Endothelial cell of umbilical vein (primary cell): ENCODE measurements around the gene GGA1. TPM values are rescaled to one million over a fixed set of nuclear protein-coding genes. Genes with fewer than 3 reads are reported as not detected.

Experiments used
- BruUV-seq: library from RNA; stranded (reverse); fragments of 400-500 nt; replicated peaks from 2 replicates; lab custom pipeline; 2021; lab: Mats Ljungman, UMichigan
- CTCF ChIA-PET: fragments of 300-600, 350-600 bp; sonication (Branson Sonifier 250); formaldehyde crosslinking; loops from one replicate; lab custom pipeline; 2021; ENCODE audit warnings: antibody characterized with exemption, inconsistent platforms; lab: Charles Lee
- POLR2A ChIA-PET: fragments of 300-600, 350-600 bp; sonication (Branson Sonifier 250); formaldehyde crosslinking; loops from one replicate; lab custom pipeline; 2021; ENCODE audit warnings: antibody characterized with exemption, inconsistent platforms; lab: Charles Lee
- DNase-seq: peaks from one replicate; pipeline ENCODE4 v3.0.0-alpha.2; 2011; ENCODE audit warnings: low read depth, low spot score
- FAIRE-seq: peaks from 2 replicates; lab custom pipeline; 2011; peaks lifted over from hg19 to GRCh38; lab: Jason Lieb, UNC
- H2AFZ ChIP-seq: 2 replicates; pipeline ENCODE4 v1.6.0; 2012; ENCODE audit warnings: low read depth, low read length, control low read depth, inconsistent platforms
- H3K27ac ChIP-seq: 2 replicates; pipeline ENCODE4 v1.5.1; 2011; ENCODE audit warnings: low read depth, mild to moderate bottlenecking, control low read depth, low read length, moderate library complexity; ENCODE audit not compliant: insufficient read depth
- H3K27me3 ChIP-seq, 2 experiments: 2 replicates each; pipeline versions ENCODE4 v1.6.0 to v1.6.1; 2011; ENCODE audit warnings: low read length in 2 of 2, mixed read lengths in 1 of 2; ENCODE audit not compliant: control insufficient read depth in 2 of 2, insufficient read depth in 2 of 2
- H3K36me3 ChIP-seq, 2 experiments: 2 replicates in 1 of 2; 3 replicates in 1 of 2; pipeline ENCODE4 v1.5.1; 2011; ENCODE audit warnings: low read length in 2 of 2, mild to moderate bottlenecking in 1 of 2, moderate library complexity in 1 of 2; ENCODE audit not compliant: control insufficient read depth in 2 of 2, insufficient read depth in 2 of 2; ENCODE audit errors: extremely low read depth in 1 of 2
- H3K4me1 ChIP-seq: 3 replicates; pipeline ENCODE4 v1.5.1; 2011; ENCODE audit warnings: mild to moderate bottlenecking, low read length; ENCODE audit not compliant: control insufficient read depth, insufficient read depth; ENCODE audit errors: extremely low read depth
- H3K4me2 ChIP-seq: 2 replicates; pipeline ENCODE4 v1.6.1; 2011; ENCODE audit warnings: low read length, control low read depth, mixed read lengths; ENCODE audit not compliant: insufficient read depth
- H3K4me3 ChIP-seq, 3 experiments: fragments of 200-600 bp in 1 of 3; sonication (generic), shearing (Covaris generic) in 1 of 3; replicated peaks in 1 of 3; 2 replicates each; pipeline ENCODE4 v1.5.1; 2011 to 2016; ENCODE audit warnings: control low read depth in 3 of 3, low read length in 3 of 3, mild to moderate bottlenecking in 2 of 3, inconsistent platforms in 1 of 3, low read depth in 1 of 3, moderate library complexity in 1 of 3; ENCODE audit not compliant: insufficient read depth in 1 of 3
- H3K79me2 ChIP-seq: 2 replicates; pipeline ENCODE4 v1.6.0; 2012; ENCODE audit warnings: low read length, inconsistent platforms; ENCODE audit not compliant: control insufficient read depth, insufficient read depth
- H3K9ac ChIP-seq: replicated peaks from 2 replicates; pipeline ENCODE3; 2011; ENCODE audit warnings: low read length, control low read depth; ENCODE audit not compliant: insufficient read depth; ENCODE audit errors: extremely low read depth
- H3K9me1 ChIP-seq: replicated peaks from 3 replicates; pipeline ENCODE4 v1.6.0; 2011; ENCODE audit warnings: mild to moderate bottlenecking, low read length; ENCODE audit not compliant: control insufficient read depth, insufficient read depth; ENCODE audit errors: extremely low read depth
- H3K9me3 ChIP-seq: replicated peaks from 2 replicates; pipeline ENCODE4 v1.5.1; 2012; ENCODE audit warnings: low read length, inconsistent platforms; ENCODE audit not compliant: control insufficient read depth, insufficient read depth
- H4K20me1 ChIP-seq: replicated peaks from 2 replicates; pipeline ENCODE3; 2011; ENCODE audit warnings: mild to moderate bottlenecking, low read length; ENCODE audit not compliant: control insufficient read depth, insufficient read depth; ENCODE audit errors: extremely low read depth
- MYC ChIP-seq: IDR thresholded peaks from one replicate; pipeline ENCODE4 v1.6.1; 2011; ENCODE audit warnings: mild to moderate bottlenecking, low read depth, low read length
- POLR2A ChIP-seq: IDR thresholded peaks from 2 replicates; pipeline ENCODE4 v1.6.1; 2012; ENCODE audit warnings: low read depth, mild to moderate bottlenecking, control low read depth, low read length
- POLR2AphosphoS5 ChIP-seq: IDR thresholded peaks from 2 replicates; pipeline ENCODE4 v1.6.1; 2012; ENCODE audit warnings: low read depth, mild to moderate bottlenecking, control low read depth, low read length, moderate library complexity; ENCODE audit not compliant: insufficient read depth
- dilution Hi-C: fragments of 300-500 bp; cut with MboI; formaldehyde crosslinking; loops from one replicate; pipeline ENCODE4 v1.15.0; 2019; ENCODE audit warnings: low sequenced_read_pairs; ENCODE audit not compliant: extremely low pct_ligation_motif_present
- intact Hi-C: fragments of 100-400 bp; cut with micrococcal nuclease; formaldehyde crosslinking; loops from one replicate; pipeline ENCODE4 v1.10.0; 2022
- polyA plus RNA-seq, 4 experiments: library from polyadenylated mRNA; depleted of rRNA in 3 of 4; stranded (reverse) in 3 of 4; unstranded in 1 of 4; fragments of >200 nt; gene quantifications; 2 replicates each; pipeline versions ENCODE4 v1.2.1 to v1.2.3, GENCODE V29; 2011 to 2012; ENCODE audit warnings: missing spikeins in 1 of 4
- total RNA-seq: library from RNA; stranded (reverse); gene quantifications from 2 replicates; pipeline ENCODE4 v1.2.3, GENCODE V29; 2021

The GGA1 gene
- total and polyA plus RNA-seq, 2 donors (not counting 3 experiments of a cell fraction or from before 2014, with no cell fraction given) = 54.1 to 67.5 TPM

- no peaks in the 10 kb centered on the region for H3K9me1 ChIP-seq
- BruUV-seq = no TSS peak
- intact Hi-C loops = loop anchor here (5.0 kb wide), 2 partner anchors 115 to 190 kb away; partner anchors contain the start of gene LGALS1
- H3K27me3 ChIP-seq = no peaks in the 10 kb centered on the region
- ChIA-PET POLR2A (interaction anchor here (1.2 to 2.3 kb wide), 3 partner anchors 12 to 17 kb away, joined by 4 to 14 read pairs (median 11); no protein-coding TSS in a partner anchor), CTCF (interaction anchor here (0.6 to 21.8 kb wide), 16 partner anchors 17 to 90 kb away, joined by 3 to 977 read pairs (median 6); partner anchors contain the start of genes GGA1 and LGALS2)
- peaks cover 61% of the 10 kb centered on the region for H3K4me1 ChIP-seq
- H3K9ac ChIP-seq = peak overlapping the region; percentile 100
- TF ChIP-seq POLR2AphosphoS5 (no peak), MYC (no peak), POLR2A (no peak)
- peak overlapping the region; percentile 99 for H3K27ac ChIP-seq
- FAIRE-seq (no peak), DNase-seq (no peak)
- dilution Hi-C loops = no loop called here
- H3K4me3 ChIP-seq = peak overlapping the region in 2 of 3 experiments; percentile 71 to 74
- H3K36me3 ChIP-seq = peaks cover 14 to 16% of the 10 kb centered on the region in 2 experiments
- H2AFZ ChIP-seq = no peak overlapping the region
- H3K79me2 ChIP-seq = peaks cover 65% of the 10 kb centered on the region
- peaks cover under 1% of the 10 kb centered on the region for H4K20me1 ChIP-seq
- H3K4me2 ChIP-seq = peak overlapping the region; percentile 68
- no peaks in the 10 kb centered on the region for H3K9me3 ChIP-seq
These were observed 46.4 kb upstream of the GGA1 start for GRCh38 chr22:37562049-37562875.
